Keratinocyte (primary cell): ENCODE results near the gene SPAG16.

ENCODE experiments used
- EZH2 ChIP-seq: IDR thresholded peaks from one replicate; pipeline ENCODE4 v1.6.1; 2012; ENCODE audit warnings: inconsistent platforms, mild to moderate bottlenecking, low read length, moderate library complexity
- TF ChIP-seq, protein P1 (sequence below), 3 experiments: IDR thresholded peaks in 1 of 3; conservative IDR thresholded peaks in 1 of 3; optimal IDR thresholded peaks in 1 of 3; 2 replicates in 2 of 3; 3 replicates in 1 of 3; pipeline versions ENCODE3 to v1.5.1; 2011; ENCODE audit warnings: low read length in 3 of 3, mild to moderate bottlenecking in 3 of 3, moderate library complexity in 2 of 3, control low read depth in 1 of 3, inconsistent platforms in 1 of 3; ENCODE audit not compliant: insufficient read depth in 2 of 3; ENCODE audit errors: extremely low read depth in 1 of 3

DNA sequence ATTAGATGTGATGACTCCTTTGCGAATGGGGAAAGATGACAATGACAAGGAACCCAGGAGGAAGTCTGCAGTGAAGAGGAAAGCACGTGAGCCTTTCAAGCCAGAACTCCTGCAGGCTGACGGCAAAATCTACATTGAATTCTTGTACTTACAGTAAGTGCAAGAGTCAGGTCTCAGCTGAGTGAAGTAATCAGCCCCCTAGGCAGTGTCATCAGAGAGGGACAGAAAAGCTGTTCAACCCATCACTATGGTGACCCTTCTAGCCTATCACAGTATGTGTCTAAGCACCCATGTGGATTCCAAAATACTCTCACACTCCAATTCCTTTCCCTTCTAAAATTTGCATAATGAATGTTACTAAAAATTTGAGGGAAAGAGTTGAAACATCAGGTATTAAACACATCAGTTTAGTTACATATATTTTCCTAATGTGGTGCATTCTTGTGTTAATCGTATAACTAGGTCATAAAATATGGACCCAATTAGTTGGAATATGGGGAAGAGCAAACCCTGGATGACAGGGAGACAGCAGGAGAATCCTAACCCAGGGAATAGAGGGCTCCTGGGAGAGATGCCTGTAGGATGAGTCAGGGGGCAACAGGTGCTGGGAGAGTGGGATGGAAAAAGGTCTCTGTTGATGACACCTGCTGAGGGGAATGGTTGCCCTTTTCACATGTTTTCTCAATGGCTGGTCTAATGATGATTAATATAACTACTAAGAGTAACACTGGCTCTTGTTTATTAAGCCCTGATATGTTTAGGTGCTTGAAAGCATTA is 1166.0 kb downstream of the SPAG16 start:
- TF ChIP-seq, protein P1, sequence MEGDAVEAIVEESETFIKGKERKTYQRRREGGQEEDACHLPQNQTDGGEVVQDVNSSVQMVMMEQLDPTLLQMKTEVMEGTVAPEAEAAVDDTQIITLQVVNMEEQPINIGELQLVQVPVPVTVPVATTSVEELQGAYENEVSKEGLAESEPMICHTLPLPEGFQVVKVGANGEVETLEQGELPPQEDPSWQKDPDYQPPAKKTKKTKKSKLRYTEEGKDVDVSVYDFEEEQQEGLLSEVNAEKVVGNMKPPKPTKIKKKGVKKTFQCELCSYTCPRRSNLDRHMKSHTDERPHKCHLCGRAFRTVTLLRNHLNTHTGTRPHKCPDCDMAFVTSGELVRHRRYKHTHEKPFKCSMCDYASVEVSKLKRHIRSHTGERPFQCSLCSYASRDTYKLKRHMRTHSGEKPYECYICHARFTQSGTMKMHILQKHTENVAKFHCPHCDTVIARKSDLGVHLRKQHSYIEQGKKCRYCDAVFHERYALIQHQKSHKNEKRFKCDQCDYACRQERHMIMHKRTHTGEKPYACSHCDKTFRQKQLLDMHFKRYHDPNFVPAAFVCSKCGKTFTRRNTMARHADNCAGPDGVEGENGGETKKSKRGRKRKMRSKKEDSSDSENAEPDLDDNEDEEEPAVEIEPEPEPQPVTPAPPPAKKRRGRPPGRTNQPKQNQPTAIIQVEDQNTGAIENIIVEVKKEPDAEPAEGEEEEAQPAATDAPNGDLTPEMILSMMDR (optimal IDR thresholded peaks at IDR 0.05 in 1 of 3, IDR thresholded peaks at IDR 0.05 in 1 of 3, conservative IDR thresholded peaks at IDR 0.05 in 1 of 3; ENCODE audit: extremely low read depth in 1 of 3, insufficient read depth in 2 of 3, low read length in 3 of 3), result no peak
- TF ChIP-seq EZH2, result no peak
